SU-DHL-6 (cell line): ENCODE results near the gene PTPN13.

ENCODE experiments used
- EZH2phosphoT487 ChIP-seq: fragments of 200-600 bp; sonication (generic), shearing (Covaris generic); conservative IDR thresholded peaks from 2 replicates; pipeline ENCODE4 v1.6.1; 2018; ENCODE audit warnings: mild to moderate bottlenecking, antibody characterized with exemption, low read length, moderate library complexity, mixed read lengths
- TF ChIP-seq, protein P1 (sequence below): fragments of 200-600 bp; sonication (generic); IDR thresholded peaks from one replicate; pipeline ENCODE4 v1.5.1; 2017; ENCODE audit warnings: antibody characterized with exemption, mild to moderate bottlenecking, low read length, moderate library complexity; ENCODE audit not compliant: insufficient read depth, poor library complexity, severe bottlenecking

DNA sequence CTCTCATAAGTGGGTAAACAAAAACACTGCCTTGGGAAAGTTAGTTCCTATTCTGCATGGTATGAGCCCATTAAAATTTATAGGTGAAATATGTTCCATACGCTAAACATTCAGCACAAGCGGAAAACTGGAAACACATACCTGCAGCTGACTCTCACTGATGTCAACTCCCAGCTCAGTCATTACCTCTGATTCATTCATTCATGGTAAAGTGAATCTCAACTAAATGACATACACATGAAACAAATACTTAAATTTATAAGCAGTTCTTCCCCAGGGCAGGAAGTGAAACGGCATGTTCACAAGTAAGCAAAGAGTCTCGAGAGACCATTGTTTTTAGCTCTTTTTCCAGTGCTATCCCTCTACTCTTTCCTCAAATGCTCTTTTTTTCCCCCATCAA, 253.5 kb downstream of the PTPN13 start:
- TF ChIP-seq, protein P1, sequence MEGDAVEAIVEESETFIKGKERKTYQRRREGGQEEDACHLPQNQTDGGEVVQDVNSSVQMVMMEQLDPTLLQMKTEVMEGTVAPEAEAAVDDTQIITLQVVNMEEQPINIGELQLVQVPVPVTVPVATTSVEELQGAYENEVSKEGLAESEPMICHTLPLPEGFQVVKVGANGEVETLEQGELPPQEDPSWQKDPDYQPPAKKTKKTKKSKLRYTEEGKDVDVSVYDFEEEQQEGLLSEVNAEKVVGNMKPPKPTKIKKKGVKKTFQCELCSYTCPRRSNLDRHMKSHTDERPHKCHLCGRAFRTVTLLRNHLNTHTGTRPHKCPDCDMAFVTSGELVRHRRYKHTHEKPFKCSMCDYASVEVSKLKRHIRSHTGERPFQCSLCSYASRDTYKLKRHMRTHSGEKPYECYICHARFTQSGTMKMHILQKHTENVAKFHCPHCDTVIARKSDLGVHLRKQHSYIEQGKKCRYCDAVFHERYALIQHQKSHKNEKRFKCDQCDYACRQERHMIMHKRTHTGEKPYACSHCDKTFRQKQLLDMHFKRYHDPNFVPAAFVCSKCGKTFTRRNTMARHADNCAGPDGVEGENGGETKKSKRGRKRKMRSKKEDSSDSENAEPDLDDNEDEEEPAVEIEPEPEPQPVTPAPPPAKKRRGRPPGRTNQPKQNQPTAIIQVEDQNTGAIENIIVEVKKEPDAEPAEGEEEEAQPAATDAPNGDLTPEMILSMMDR: no peak
- TF ChIP-seq EZH2phosphoT487: no peak
